Hematopoietic multipotent progenitor cell treated with erythropoietin and hydrocortisone succinate and interleukin-3 and kit ligand, for 8 days (in vitro differentiated cells): Measurements from ENCODE around the gene MEGF6.

Experiments
- DNase-seq: peaks from one replicate; pipeline ENCODE4 v3.0.0-alpha.2; 2015

MEGF6 gene

DNA sequence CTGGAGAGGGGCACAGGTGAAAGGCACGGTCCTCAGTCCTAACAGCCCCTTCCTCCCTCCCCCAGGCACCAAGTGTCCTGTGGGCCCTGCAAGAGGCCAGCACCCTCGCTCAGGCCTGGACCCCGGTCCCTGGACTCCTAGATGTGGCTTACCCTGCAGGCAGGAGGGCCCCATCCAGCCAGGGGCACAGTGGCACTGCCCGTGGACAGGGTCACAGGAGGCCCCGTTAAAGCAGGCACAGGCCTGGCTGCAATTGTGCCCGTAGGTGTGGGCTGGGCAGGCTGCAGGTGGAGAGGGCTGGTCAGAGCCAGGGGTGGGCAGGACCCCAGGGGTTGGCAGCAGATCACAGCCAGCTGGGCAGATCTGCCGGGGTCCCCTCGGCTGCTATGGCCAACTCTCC is 112.3 kb downstream of the MEGF6 start:
- no peak for DNase-seq

GRCh38 chr1:3498246-3498930 is 112.9 kb downstream of the MEGF6 start:
- no peak for DNase-seq

- DNase-seq: no peak
Measured at GRCh38 chr1:3497521-3497920, 113.8 kb downstream of the MEGF6 start.

DNA sequence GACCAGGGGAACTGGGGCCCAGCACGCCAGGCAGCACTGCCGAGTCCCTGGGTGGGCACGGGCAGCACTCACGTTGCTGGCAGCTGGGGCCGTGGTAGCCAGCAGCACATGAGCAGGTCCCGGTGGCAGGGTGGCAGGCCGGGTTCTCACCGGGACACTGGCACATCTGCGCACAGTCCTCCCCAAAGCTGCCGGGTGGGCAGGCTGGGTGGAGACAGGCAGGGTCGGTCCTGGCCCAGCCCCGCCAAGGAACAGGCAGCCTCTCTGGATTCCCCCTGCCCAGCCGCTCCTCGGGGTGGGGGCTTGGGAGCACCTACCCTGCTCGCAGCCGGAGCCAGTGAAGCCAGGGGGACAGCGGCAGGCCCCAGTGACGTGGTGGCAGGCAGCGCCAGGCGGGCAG is 114.4 kb downstream of the MEGF6 start:
- no peak for DNase-seq

GRCh38 chr1:3495776-3496745 is 115.2 kb downstream of the MEGF6 start:
- no peak for DNase-seq

GRCh38 chr1:3494321-3495308 is 116.7 kb downstream of the MEGF6 start:
- DNase-seq: no peak

DNA sequence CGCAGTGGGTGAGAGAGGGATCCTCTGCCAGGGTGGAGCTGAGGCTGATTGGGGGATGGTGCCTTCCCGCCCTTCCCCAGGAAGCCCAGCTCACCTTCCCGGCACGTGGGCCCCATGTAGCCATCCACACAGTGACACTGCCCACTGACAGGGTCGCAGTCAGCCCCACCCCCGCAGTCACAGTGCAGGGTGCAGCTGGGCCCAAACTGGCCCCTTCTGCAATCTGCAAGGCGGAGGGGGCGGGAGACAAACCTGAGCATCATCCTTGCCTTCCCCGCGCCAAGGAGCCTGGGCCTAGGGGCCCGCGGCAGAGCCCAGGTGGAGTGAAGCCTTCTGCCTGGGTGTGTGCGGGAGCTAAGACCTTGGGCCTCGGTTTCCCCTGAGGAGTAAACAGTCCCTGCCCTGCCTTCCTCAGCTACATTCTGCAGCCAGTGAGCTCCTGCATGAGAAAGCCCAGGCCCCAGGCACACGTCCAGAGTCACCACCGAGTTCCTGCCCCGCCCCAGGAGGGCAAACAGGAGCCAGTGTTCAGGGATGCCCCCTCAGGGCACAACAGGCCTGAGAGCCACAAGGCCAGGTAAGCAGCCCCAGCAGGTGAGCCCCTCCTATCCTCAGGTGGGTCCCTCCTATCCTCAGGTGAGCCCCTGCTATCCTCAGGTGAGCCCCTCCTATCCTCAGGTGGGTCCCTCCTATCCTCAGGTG is 118.6 kb downstream of the MEGF6 start:
- DNase-seq: no peak

DNA sequence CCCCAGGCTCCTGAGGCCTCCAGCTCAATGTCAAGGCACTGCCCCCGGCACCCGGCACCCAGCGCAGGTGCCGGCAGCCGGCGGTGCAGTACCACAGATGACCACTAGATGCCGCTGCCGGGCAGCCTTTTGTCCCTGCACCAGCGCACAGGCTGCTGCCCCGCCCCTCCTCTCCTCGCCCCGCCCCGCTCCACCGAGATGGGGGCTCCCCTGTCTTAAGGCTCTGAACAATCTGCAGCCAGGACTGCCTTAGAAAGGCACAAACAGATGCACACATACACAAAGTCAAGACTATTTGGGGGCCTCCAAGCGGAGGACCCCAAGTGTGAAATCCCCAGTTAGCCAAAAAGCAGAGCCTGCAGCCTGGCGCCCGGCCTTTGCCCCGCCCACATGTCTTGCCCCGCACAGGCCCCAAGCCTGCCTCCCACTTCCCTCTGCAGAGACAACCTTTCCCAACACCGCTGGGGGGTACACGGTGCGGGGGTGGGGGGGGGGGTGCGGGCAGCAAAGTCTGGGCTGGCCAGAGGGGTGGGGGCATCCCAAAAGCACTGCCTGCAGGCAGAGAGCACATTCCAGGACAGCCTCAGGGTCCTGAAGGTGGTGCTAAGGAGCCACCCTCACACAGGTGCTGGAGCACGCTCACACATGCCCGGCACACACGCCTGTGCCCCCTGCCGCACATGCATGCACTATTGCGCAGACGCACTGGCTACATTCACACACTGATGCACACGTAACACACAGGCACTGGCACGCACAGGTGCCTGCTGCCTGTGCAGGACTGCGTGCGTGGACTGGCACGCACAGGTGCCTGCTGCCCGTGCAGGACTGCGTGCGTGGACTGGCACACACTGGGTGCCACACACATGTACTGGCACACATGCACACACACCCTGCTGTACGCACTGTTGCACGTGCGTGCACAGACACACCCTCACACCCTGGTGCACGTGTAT is 119.7 kb downstream of the MEGF6 start:
- peak; percentile 62 for DNase-seq

- no peak for DNase-seq
Measured at GRCh38 chr1:3490046-3490745, 121.1 kb downstream of the MEGF6 start.

DNA sequence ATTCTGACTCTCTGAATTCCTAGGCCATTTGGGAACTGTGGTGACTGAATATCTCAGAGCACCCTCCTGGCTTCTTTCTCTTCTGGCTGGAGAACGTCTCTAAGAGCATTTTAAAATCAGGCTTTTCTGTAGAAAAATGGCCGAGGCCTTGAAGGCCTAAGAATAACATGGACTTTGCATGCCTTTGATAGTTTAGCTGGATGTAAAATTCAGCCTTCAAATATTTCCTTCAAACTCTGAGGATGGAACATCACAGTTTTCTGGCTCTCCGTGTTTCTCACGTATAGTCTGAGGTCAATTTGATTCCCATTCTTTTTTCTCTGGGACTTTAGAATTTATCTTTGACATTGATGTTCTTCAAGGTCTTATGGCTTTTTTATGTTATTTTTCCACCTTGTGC is 122.9 kb downstream of the MEGF6 start:
- DNase-seq: no peak

GRCh38 chr1:3485016-3485415 is 126.3 kb downstream of the MEGF6 start:
- DNase-seq: no peak

DNA sequence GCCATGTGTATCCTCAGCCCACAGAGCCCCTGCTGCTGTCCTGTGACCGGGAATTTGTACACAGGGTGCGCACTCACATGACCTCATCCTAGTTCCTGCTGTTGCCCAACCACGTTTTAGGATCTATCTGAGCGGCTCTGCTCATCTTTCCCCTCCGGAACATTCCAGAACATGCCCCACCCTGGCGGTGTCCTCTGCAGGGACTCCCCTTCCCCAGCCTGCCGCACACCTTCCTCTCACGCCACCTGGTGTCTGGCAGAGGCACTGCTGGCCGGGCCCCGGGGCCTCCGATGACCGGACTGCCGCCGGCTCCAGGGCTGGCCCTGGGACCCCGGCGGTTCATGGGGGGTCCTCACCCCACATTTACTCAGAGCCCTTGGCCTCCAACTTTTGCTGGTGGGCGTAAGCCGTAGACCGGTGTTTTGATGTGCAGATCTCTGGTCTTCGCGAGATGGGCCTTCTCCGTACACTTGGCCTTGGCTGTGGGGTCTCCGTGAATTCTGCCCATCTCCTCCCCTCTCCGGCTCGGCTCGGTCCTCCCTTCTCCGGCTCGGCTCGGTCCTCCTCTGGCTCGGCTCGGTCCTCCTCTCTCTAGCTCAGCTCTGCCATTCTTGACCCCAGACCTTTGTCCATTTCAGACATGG is 127.4 kb downstream of the MEGF6 start:
- DNase-seq: no peak

- no peak for DNase-seq
Measured at GRCh38 chr1:3483380-3483779, 127.9 kb downstream of the MEGF6 start.

DNA sequence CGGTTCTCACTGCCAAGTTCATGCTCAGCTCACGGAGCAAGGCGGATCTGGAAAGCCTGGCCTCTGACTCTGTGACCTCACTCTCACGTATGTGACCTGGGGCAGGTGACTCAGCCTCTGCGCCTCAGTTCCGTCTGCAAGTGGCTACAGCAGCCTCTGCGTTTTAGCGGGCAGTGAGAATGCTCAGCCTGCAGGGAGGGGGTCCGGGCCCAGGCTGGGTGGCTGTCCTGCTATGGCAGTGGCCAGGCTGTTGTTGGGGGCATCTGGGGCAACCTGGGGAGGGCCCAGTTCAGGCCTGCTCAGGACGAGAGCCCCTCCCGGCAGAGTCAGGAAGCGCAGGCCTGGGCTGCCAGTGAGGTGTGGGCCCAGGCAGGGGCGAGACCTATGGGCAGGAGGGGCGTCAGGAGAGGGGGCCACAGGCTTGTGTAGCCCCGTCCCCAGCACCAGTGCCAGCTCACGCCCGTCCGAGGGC is 128.9 kb downstream of the MEGF6 start:
- peak; percentile 8 for DNase-seq

DNA sequence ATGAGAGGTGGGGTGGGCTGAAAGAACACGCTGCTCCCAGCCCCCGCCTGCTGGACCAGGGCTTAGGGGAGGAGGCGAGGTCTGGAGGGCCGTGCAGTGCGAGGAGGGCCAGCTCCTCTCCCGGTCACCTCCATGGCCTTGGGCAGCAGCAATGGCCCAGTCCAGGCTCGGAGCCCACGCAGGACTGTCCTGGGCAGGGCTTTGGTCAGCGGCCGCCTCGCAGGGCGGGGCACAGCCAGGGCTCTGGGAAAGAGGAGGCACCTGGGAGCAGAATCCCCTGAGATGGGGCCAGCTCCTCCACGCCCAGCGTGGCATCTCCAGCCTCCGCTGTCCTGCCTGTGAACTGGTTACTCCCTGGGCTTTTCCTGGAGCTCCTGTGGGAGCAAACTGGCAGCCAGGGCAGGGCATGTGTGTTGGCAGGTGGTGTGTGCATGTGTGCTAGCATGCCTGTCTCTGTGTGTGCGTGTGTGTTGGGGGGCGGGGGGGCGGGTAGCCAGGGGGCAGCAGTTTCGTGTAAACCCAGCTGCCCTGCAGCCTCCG is 129.4 kb downstream of the MEGF6 start:
- no peak for DNase-seq

DNA sequence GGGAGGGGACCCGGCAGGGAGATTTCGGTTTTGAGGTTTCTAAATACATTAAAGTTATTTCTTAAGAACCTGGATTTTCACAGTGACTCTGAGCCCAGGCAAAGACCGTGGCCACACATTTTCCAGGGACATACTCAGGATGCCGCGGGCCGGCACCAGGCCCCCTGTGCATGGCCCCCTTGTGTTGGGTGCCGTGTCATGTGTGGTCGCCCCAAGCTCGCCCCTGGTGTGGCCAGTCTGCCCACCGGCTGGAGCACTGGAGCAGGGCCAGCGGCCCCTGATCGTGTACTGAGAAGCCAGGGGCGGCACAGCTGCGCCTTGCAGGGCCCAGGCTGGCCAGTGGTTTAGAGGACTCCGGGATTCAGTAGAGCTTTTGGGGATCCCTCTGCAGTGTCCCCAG is 130.3 kb downstream of the MEGF6 start:
- DNase-seq: no peak

DNA sequence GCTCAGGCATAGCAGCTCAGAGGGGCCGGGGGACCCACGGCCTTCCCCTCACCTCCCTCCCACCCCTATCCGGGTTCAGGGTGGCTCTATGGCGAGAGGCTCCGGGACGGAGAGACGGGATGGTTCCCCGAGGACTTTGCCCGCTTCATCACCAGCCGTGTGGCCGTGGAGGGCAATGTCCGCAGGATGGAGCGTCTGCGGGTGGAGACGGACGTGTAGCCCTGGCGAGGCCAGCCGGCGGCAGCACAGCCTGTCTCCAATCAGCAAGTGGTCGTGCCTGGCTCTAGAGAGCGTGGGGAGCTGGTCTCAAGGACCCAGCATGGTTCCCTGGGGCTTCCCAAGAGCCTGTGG is 131.0 kb downstream of the MEGF6 start:
- no peak for DNase-seq

DNA sequence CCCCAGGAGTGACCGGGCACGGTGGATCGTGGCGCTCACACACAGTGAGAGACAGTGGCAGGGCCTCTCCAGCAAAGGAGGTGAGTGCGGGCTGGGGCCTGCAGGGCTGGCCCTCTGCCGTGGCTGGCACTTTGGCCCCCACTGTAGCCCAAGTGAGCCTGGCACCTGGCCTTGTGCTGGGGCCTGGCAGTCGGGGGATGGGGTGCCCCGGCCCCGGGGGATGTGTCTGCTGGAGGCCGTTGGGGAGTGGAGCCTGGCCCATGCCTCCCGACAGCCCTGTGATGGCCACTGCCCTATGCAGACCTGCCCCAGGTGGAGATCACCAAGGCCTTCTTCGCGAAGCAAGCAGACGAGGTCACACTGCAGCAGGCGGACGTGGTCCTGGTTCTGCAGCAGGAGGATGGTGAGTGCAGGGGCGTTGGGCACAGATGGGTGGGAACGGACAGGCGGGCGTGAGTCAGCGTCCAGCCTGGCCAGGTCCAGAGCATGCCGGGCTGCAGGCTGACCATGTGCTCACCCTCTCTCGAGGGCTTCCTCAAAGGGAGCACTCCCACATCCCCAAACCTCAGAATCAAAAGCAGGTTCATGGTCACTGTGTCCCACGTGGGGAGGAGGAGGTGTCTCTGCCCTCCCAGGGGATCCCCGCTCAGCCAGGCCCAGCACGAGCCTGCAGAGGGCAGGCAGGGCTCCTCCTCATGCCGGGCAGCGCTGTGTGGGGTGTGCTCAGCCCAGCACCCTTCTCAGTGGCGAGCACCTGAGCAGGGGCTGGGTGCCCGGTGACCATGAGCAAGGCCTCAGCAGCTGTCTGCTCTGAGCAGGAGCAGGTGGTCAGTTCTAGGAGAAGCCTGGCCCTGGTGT is 131.6 kb downstream of the MEGF6 start:
- DNase-seq: no peak

DNA sequence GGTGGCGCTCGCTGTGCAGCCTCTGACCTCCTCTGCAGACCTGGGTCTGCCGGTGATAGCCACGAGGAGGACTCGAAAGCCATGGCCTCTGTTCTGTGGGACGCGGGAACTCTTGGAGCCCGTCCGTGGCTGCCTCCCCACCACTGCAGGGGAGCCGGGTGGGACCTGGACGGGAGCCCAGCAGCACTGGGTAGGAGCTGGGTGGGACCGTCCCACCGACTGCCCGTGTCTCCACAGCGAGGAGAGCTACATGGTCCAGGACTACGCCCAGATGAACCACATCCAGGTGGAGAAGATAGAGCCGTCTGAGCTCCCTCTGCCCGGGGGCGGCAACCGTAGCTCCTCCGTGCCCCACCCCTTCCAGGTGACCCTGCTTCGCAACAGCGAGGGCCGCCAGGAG is 133.1 kb downstream of the MEGF6 start:
- no peak for DNase-seq
